ENCODE data around the gene KSR1. TPM values are rescaled to one million over a fixed set of nuclear protein-coding genes. Genes with fewer than 3 reads are reported as not detected.

The KSR1 gene
- total RNA-seq, 4 donors from 2014 or later, result 10.4 to 17.7 (median 13.2) TPM

- DNase-seq (no peak), ATAC-seq (no peak)
- Histone ChIP-seq H3K27me3 (no peaks in the 10 kb centered on the region), H3K9me3 (no peaks in the 10 kb centered on the region), H3K27ac (no peak overlapping the region), H3K4me1 (peaks cover 4 to 10% of the 10 kb centered on the region in 2 donors), H3K4me3 (peak overlapping the region; percentile 73 to 92 (median 86)), H3K36me3 (no peaks in the 10 kb centered on the region)
- TF ChIP-seq, protein P1, sequence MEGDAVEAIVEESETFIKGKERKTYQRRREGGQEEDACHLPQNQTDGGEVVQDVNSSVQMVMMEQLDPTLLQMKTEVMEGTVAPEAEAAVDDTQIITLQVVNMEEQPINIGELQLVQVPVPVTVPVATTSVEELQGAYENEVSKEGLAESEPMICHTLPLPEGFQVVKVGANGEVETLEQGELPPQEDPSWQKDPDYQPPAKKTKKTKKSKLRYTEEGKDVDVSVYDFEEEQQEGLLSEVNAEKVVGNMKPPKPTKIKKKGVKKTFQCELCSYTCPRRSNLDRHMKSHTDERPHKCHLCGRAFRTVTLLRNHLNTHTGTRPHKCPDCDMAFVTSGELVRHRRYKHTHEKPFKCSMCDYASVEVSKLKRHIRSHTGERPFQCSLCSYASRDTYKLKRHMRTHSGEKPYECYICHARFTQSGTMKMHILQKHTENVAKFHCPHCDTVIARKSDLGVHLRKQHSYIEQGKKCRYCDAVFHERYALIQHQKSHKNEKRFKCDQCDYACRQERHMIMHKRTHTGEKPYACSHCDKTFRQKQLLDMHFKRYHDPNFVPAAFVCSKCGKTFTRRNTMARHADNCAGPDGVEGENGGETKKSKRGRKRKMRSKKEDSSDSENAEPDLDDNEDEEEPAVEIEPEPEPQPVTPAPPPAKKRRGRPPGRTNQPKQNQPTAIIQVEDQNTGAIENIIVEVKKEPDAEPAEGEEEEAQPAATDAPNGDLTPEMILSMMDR (IDR thresholded peaks at IDR 0.05 in 4 of 5, conservative IDR thresholded peaks at IDR 0.05 in 1 of 5), result no peak
- no peak for TF ChIP-seq POLR2A (IDR thresholded peaks at IDR 0.05)
- intact Hi-C loops (cut with DNase I; ENCODE audit: low total_unique reads), result loop anchor here (2.0 to 10.0 kb wide), 4 partner anchors 76 to 221 kb away; no protein-coding TSS in a partner anchor
- in situ Hi-C loops (cut with MboI; ENCODE audit: low sequenced_read_pairs in 4 of 4), result loop anchor here in 3 of 4 donors (10.0 to 25.0 kb wide), 2 partner anchors 96 to 137 kb away; no protein-coding TSS in a partner anchor
These were observed 1.7 kb downstream of the KSR1 start for GRCh38 chr17:27457731-27458523.

- Histone ChIP-seq H3K27me3 (no peaks in the 10 kb centered on the region), H3K27ac (no peak overlapping the region), H3K9me3 (no peaks in the 10 kb centered on the region), H3K36me3 (no peaks in the 10 kb centered on the region), H3K4me1 (peaks cover 4 to 10% of the 10 kb centered on the region in 2 donors), H3K4me3 (no peak overlapping the region)
- in situ Hi-C loops (cut with MboI; ENCODE audit: low sequenced_read_pairs in 4 of 4), result loop anchor here in 3 of 4 donors (10.0 to 25.0 kb wide), 2 partner anchors 96 to 136 kb away; no protein-coding TSS in a partner anchor
- ATAC-seq (no peak), DNase-seq (no peak)
- TF ChIP-seq POLR2A (IDR thresholded peaks at IDR 0.05), result no peak
- TF ChIP-seq, protein P1 (IDR thresholded peaks at IDR 0.05 in 4 of 5, conservative IDR thresholded peaks at IDR 0.05 in 1 of 5), result no peak
- intact Hi-C loops (cut with DNase I; ENCODE audit: low total_unique reads), result loop anchor here (5.0 to 10.0 kb wide), 3 partner anchors 76 to 221 kb away; no protein-coding TSS in a partner anchor
These were observed 2.3 kb downstream of the KSR1 start for GRCh38 chr17:27458524-27458908.

DNA sequence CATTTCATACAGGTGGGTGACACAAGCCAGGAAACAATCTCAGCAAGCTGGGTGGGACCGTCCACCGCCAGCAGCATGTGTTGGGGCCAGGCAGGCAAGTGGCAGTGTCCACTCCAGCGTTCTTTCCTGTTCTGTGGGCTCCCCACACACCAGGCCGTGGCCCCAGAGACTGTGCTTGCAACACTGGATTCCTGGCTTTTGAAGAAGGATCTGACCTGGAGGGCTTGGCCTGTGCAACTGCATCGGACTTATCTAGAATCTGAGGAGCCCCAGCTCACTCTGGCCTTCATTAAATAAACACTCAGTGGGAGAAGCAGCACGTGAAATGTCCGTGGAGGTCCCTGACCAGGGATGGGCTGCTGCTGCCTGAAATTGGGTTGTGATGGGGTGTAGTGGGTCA is 3.2 kb downstream of the KSR1 start:
- no peak for TF ChIP-seq POLR2A (IDR thresholded peaks at IDR 0.05)
- TF ChIP-seq, protein P1 (IDR thresholded peaks at IDR 0.05 in 4 of 5, conservative IDR thresholded peaks at IDR 0.05 in 1 of 5), result no peak
- H3K36me3 ChIP-seq, result no peaks in the 10 kb centered on the region
- no peak overlapping the region for H3K4me3 ChIP-seq
- intact Hi-C loops (cut with DNase I; ENCODE audit: low total_unique reads), result loop anchor here (5.0 to 10.0 kb wide), 3 partner anchors 77 to 222 kb away; no protein-coding TSS in a partner anchor
- H3K4me1 ChIP-seq, result peaks cover 4 to 10% of the 10 kb centered on the region in 2 donors
- H3K27me3 ChIP-seq, result no peaks in the 10 kb centered on the region
- no peak overlapping the region for H3K27ac ChIP-seq
- no peaks in the 10 kb centered on the region for H3K9me3 ChIP-seq
- no peak for DNase-seq
- no peak for ATAC-seq
- in situ Hi-C loops (cut with MboI; ENCODE audit: low sequenced_read_pairs in 4 of 4), result loop anchor here in 3 of 4 donors (10.0 to 25.0 kb wide), 2 partner anchors 97 to 135 kb away; no protein-coding TSS in a partner anchor

DNA sequence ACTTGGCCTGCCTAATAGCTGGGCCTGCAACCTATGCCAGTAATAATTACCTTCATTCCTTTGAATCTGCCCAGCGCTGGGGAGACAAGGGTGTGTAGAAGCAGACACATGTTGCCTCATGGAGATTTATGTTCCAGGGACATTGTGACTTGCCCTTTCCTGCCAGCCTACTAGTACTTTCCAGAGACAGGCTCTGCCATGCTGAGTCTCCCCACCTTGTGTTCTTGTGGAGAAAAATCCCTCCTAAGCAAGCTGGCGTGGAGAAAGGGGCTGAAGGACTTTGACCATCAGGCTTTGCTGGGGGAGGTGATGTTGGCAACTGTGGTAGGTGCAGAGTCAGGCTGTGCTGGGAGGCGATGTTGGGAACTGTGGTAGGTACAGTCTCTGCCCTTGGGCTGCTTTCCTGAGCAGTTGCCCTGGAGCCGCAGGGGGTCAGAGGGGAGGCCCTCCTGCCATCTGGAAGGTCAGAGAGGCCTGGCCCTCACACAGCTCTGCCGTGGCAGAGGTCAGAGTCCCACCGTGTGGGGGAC is 4.0 kb downstream of the KSR1 start:
- Histone ChIP-seq H3K27ac (no peak overlapping the region), H3K4me1 (peaks cover 4 to 10% of the 10 kb centered on the region in 2 donors), H3K4me3 (no peak overlapping the region), H3K36me3 (no peaks in the 10 kb centered on the region), H3K27me3 (no peaks in the 10 kb centered on the region), H3K9me3 (no peaks in the 10 kb centered on the region)
- intact Hi-C loops (cut with DNase I; ENCODE audit: low total_unique reads) (no loop called here), in situ Hi-C loops (cut with MboI; ENCODE audit: low sequenced_read_pairs in 4 of 4) (loop anchor here in 2 of 4 donors (25.0 kb wide), 1 partner anchor 98 kb away; no protein-coding TSS in a partner anchor)
- DNase-seq (no peak), ATAC-seq (no peak)
- TF ChIP-seq, protein P1 (IDR thresholded peaks at IDR 0.05 in 4 of 5, conservative IDR thresholded peaks at IDR 0.05 in 1 of 5), result no peak
- no peak for TF ChIP-seq POLR2A (IDR thresholded peaks at IDR 0.05)

Data from gastrocnemius medialis (tissue), 4 donors.